IMR-90 (cell line): ENCODE data around the gene PSRC1.

ENCODE experiments used
- CHD1 ChIP-seq: IDR thresholded peaks from 2 replicates; pipeline ENCODE4 v1.6.1; 2012; ENCODE audit warnings: low read depth, low read length, improper control_type of control experiment
- CTCF ChIP-seq: conservative IDR thresholded peaks from 2 replicates; pipeline ENCODE4 v1.5.1; 2012; ENCODE audit warnings: mild to moderate bottlenecking, low read depth, low read length, improper control_type of control experiment
- ELK1 ChIP-seq: fragments of 150-350 bp; IDR thresholded peaks from 2 replicates; pipeline ENCODE4 v1.6.1; 2016; ENCODE audit warnings: low read depth, mild to moderate bottlenecking, low read length, moderate library complexity, borderline replicate concordance
- RCOR1 ChIP-seq: IDR thresholded peaks from 2 replicates; pipeline ENCODE4 v1.6.1; 2012; ENCODE audit warnings: mild to moderate bottlenecking, low read length, improper control_type of control experiment; ENCODE audit not compliant: insufficient replicate concordance
- USF2 ChIP-seq: fragments of 150-350 bp; IDR thresholded peaks from 2 replicates; pipeline ENCODE4 v1.6.1; 2017; ENCODE audit warnings: mild to moderate bottlenecking, antibody characterized with exemption, low read length, low read depth

- TF ChIP-seq RCOR1 (no peak), ELK1 (no peak), CTCF (no peak), USF2 (no peak), CHD1 (no peak)
Measured at GRCh38 chr1:109261006-109261405, 21.9 kb downstream of the PSRC1 start.
